SU-DHL-6 (cell line): ENCODE data around the gene OCIAD1.

ENCODE experiments used
- CTCF ChIP-seq: fragments of 200-600 bp; sonication (generic); IDR thresholded peaks from one replicate; pipeline ENCODE4 v1.5.1; 2017; ENCODE audit warnings: antibody characterized with exemption, mild to moderate bottlenecking, low read length, moderate library complexity; ENCODE audit not compliant: insufficient read depth, poor library complexity, severe bottlenecking
- EZH2phosphoT487 ChIP-seq: fragments of 200-600 bp; sonication (generic), shearing (Covaris generic); conservative IDR thresholded peaks from 2 replicates; pipeline ENCODE4 v1.6.1; 2018; ENCODE audit warnings: mild to moderate bottlenecking, antibody characterized with exemption, low read length, moderate library complexity, mixed read lengths

GRCh38 chr4:48904101-48904500, 73.2 kb downstream of the OCIAD1 start:
- TF ChIP-seq CTCF (no peak), EZH2phosphoT487 (no peak)
